Measurements from ENCODE around the gene TMEM91. TPM values are rescaled to one million over a fixed set of nuclear protein-coding genes. Genes with fewer than 3 reads are reported as not detected.
"Not testable (repeated sequence)": the region's sequence is repeated elsewhere in the genome, so short reads cannot be mapped to it uniquely, and the experiment has no call there.

The TMEM91 gene
- total RNA-seq, 2 donors from 2014 or later = 5.0 to 8.5 TPM

GRCh38 chr19:41367848-41368301, 8.5 kb upstream of the TMEM91 start:
- no peak for DNase-seq (ENCODE audit: low spot score)

GRCh38 chr19:41369769-41370168, 6.6 kb upstream of the TMEM91 start:
- H3K36me3 ChIP-seq = no peaks in the 10 kb centered on the region
- H3K27me3 ChIP-seq = no peaks in the 10 kb centered on the region
- no peak overlapping the region for H3K27ac ChIP-seq
- peaks cover 0 to 22% of the 10 kb centered on the region in 2 donors for H3K4me1 ChIP-seq
- TF ChIP-seq CTCF (IDR thresholded peaks at IDR 0.05) = no peak
- H3K4me3 ChIP-seq = no peak overlapping the region
- no peak for DNase-seq (ENCODE audit: low spot score)
- H3K9me3 ChIP-seq = no peaks in the 10 kb centered on the region

More at GRCh38 chr19:41367848-41368301, 8.5 kb upstream of the TMEM91 start:
- no peak overlapping the region for H3K27ac ChIP-seq
- no peak overlapping the region for H3K4me3 ChIP-seq
- TF ChIP-seq CTCF (IDR thresholded peaks at IDR 0.05) = no peak
- no peaks in the 10 kb centered on the region for H3K36me3 ChIP-seq
- H3K4me1 ChIP-seq = peaks cover 0 to 20% of the 10 kb centered on the region in 2 donors
- no peaks in the 10 kb centered on the region for H3K9me3 ChIP-seq
- H3K27me3 ChIP-seq = no peaks in the 10 kb centered on the region

- H3K4me1 ChIP-seq = peaks cover 0 to 29% of the 10 kb centered on the region in 2 donors
- not testable (repeated sequence) for H3K27ac ChIP-seq; DNase-seq (ENCODE audit: low spot score); H3K27me3 ChIP-seq; H3K36me3 ChIP-seq; H3K9me3 ChIP-seq; H3K4me3 ChIP-seq
Measured at GRCh38 chr19:41371119-41371518, 5.2 kb upstream of the TMEM91 start.

GRCh38 chr19:41371541-41371940, 4.8 kb upstream of the TMEM91 start:
- Histone ChIP-seq H3K4me3 (no peak overlapping the region), H3K27ac (no peak overlapping the region), H3K4me1 (peaks cover 0 to 30% of the 10 kb centered on the region in 2 donors), H3K9me3 (no peaks in the 10 kb centered on the region), H3K27me3 (no peaks in the 10 kb centered on the region), H3K36me3 (no peaks in the 10 kb centered on the region)
- TF ChIP-seq CTCF (IDR thresholded peaks at IDR 0.05) = no peak
- no peak for DNase-seq (ENCODE audit: low spot score)

GRCh38 chr19:41372501-41372900, 3.8 kb upstream of the TMEM91 start:
- no peak overlapping the region for H3K27ac ChIP-seq
- no peaks in the 10 kb centered on the region for H3K36me3 ChIP-seq
- peaks cover 0 to 35% of the 10 kb centered on the region in 2 donors for H3K4me1 ChIP-seq
- no peak overlapping the region for H3K4me3 ChIP-seq
- DNase-seq (ENCODE audit: low spot score) = no peak
- no peaks in the 10 kb centered on the region for H3K9me3 ChIP-seq
- no peaks in the 10 kb centered on the region for H3K27me3 ChIP-seq
- no peak for TF ChIP-seq CTCF (IDR thresholded peaks at IDR 0.05)

GRCh38 chr19:41373993-41374392, 2.3 kb upstream of the TMEM91 start:
- H3K27ac ChIP-seq = peak overlapping the region in 1 of 2 donors; percentile 15
- peak; percentile 79 for DNase-seq (ENCODE audit: low spot score)
- H3K4me1 ChIP-seq = peaks cover 0 to 29% of the 10 kb centered on the region in 2 donors
- H3K36me3 ChIP-seq = no peaks in the 10 kb centered on the region
- H3K9me3 ChIP-seq = no peaks in the 10 kb centered on the region
- H3K4me3 ChIP-seq = no peak overlapping the region
- no peak for TF ChIP-seq CTCF (IDR thresholded peaks at IDR 0.05)
- no peaks in the 10 kb centered on the region for H3K27me3 ChIP-seq

Measured in right atrium auricular region (tissue), 2 donors.